ACHN (cell line): Measurements from ENCODE around the gene KLHL3.
A peak's percentile ranks its signal among the peaks of the same experiment; 100 is the strongest.
"Not testable (repeated sequence)": the region's sequence is repeated elsewhere in the genome, so short reads cannot be mapped to it uniquely, and the experiment has no call there.

Experiments used
- DNase-seq: peaks from one replicate; pipeline ENCODE4 v3.0.0-alpha.2; 2015
- in situ Hi-C: cut with HindIII; loops from 2 replicates; pipeline ENCODE4 v1.10.0; 2017; ENCODE audit warnings: low sequenced_read_pairs, low pct_ligation_motif_present, low pct_unique_long_range_greater_than_20kb

KLHL3 gene

DNA sequence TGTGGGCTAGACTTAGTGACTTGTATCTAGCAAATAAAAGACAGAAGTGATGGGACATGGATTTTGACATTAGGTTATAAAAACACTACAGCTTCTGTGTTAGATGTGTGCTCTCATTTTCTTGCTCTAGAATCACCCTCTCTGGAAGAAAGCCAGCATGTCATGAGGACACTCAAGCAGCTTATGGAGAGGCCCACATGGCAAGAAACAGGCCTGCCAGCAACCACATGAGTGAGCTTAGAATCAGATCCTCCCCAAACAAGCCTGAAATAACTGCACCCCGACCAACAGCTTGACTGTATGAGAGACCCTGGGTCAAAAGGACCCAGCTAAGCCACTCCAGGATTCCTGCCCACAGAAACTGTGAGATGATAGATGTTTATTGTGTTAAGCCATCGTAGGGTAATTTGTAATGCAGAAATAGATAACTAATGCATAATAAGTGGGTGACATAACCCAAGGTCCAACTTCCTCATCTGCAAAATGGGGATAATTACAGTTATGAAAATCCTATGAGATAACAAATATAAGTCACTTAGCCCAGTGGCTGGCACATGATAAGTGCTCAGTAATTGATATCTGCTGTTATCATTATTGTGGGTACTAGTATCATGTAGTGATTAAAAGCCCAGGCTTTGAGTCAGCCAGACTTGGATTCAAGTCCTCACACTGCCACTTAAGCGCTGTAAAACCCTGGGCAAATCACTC lies 86.5 kb downstream of the KLHL3 start:
- no peak for DNase-seq
- in situ Hi-C loops, result no loop called here

DNA sequence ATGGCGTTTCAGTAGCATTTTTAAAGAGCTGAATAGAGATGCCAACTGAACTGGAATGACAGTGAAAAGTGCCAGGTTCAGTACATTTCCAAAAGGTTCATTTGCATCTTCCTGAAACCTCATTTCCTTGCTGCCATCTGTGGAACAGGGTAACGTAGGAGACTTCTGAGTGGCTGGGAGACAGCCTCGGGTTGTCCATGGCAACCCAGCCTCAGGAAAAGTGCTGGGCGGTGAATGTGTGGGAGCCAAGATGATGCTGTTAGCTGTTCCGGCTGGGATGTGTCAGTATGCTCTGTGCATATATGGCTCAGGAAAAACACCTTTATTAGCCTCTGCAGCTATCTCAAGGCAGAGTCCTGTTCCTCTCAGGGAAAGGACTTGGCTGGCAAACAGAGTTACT lies 87.5 kb downstream of the KLHL3 start:
- in situ Hi-C loops, result no loop called here
- no peak for DNase-seq

DNA sequence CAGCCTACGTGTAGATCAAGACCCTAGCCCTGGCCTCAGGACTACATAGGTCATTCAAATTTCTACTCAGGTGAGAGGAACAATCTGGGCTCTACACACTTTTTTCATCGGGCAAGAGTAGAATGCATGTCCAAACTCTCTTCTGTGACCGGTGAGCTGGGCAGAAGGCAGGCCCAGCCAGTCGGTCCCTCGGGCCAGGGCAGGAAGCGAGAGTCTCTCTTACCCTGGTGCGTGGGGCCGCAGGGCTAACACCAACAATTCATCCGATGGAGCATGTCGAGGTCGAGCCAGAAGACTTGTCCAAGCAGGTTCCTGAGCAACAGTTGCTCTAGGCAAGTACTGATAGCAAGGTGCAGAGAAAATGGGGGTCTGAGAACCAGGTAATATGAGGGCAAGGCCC lies 88.5 kb downstream of the KLHL3 start:
- in situ Hi-C loops, result no loop called here
- no peak for DNase-seq

DNA sequence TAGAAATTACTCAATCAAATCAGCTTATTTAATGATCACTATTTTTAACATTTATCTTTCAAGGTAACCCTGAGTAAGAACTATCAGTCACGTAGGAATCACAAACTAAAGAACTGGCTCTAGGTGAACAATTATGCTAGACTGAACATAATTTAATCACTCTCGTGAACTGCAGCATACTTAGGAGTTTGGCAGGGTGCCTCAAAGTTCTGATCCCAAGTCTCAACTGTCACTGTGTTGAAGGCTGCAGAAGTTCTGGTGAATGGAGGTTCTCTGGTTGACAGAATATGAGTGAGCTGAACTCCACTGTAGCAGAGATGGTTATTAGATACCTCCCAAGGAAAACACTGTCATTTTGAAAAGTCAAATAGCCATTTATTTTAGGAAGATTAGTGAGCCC lies 89.1 kb downstream of the KLHL3 start:
- no peak for DNase-seq
- in situ Hi-C loops, result no loop called here

DNA sequence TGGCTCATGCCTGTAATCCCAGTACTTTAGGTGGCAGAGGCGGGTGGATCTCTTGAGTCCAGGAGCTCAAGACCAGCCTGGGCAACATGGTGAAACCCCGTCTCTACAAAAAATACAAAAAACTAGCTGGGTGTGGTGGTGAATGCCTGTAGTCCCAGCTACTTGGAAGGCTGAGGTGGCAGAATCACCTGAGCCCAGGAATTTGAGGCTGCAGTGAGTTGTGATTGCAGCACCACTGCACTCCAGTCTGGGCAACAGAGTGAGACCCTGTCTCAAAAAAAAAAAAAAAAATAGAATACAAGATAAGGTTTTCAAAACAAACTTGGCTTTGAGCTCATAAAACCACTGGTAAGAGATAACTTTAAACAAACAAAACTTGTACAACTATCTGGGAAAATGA lies 92.8 kb downstream of the KLHL3 start:
- in situ Hi-C loops, result not testable (repeated sequence)

DNA sequence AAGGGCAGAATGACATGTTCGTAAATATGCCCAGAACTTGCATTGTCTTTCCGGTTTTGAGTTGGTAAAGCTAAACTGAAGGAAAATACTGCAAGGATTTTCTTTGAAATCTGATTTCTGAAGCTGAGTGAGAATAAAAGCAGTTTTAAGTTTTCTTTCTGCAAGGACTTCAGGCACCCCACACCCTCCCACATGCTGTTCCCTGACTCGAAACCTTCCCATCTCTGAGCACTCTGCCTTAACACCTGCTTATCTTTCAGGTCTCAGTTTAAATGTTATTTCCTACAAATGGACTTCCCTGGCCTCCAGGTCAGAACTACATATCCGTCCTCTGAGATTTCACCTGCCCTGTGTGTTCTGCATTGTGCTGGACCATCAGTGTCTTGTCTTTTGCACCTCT lies 93.8 kb downstream of the KLHL3 start:
- DNase-seq, result no peak
- in situ Hi-C loops, result no loop called here

More for the DNA sequence above, 92.8 kb downstream of the KLHL3 start:
- not testable (repeated sequence) for DNase-seq

DNA sequence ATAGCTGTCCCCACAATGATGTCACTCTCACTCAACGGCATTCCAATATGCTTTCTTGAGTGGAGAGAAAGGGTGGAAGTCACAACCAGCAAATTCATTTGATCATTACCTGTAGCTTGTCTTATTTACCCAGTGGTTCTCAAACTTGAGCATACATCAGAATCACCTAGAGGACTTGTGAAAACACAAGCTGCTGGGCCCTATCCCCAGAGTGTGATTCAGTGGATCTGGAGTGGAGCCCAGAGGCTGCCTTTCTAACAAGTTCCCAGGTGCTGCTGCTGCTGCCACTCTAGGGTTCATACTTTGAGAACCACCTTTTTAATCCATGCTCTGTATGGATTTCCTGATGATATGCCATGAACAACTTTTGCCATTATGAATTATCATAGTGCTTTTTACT lies 94.7 kb downstream of the KLHL3 start:
- in situ Hi-C loops, result no loop called here
- DNase-seq, result no peak

DNA sequence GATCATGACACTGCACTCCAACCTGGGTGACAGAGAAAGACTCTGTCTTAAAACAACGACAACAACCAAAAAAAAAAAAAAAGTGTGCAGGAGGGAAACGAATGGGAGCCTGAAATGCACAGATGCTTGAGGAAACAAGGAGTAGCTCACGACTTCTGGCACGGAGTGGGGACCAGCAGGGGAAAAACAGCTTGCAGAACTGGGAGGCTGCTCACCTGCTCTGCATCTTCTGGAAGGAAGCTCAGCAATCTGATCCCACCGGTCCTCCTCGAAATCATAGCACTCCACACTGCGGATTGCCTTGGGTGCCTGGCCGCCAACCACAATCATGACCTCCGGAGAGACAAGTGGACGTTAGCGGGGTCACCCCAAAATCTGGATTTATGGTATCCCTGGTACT lies 96.2 kb downstream of the KLHL3 start:
- DNase-seq, result no peak
- in situ Hi-C loops, result no loop called here

DNA sequence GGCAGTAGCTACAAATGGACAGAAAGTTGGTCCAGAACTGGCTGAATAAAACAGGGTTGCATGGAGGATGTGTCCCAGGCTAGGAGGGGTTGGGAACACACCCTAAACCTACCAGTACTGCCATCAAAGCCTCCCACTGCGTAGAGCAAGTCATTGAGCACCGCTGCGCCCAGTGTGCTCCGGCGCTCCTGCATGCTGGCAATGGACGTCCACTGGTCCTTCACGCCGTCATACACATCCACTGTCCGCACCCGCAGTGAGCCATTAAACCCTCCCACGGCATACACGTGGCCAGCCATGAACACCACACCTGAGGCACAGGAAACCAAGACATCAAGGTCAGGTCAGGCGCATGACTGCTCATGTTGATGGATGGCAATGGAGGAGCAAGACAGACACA lies 97.0 kb downstream of the KLHL3 start:
- in situ Hi-C loops, result no loop called here
- no peak for DNase-seq

DNA sequence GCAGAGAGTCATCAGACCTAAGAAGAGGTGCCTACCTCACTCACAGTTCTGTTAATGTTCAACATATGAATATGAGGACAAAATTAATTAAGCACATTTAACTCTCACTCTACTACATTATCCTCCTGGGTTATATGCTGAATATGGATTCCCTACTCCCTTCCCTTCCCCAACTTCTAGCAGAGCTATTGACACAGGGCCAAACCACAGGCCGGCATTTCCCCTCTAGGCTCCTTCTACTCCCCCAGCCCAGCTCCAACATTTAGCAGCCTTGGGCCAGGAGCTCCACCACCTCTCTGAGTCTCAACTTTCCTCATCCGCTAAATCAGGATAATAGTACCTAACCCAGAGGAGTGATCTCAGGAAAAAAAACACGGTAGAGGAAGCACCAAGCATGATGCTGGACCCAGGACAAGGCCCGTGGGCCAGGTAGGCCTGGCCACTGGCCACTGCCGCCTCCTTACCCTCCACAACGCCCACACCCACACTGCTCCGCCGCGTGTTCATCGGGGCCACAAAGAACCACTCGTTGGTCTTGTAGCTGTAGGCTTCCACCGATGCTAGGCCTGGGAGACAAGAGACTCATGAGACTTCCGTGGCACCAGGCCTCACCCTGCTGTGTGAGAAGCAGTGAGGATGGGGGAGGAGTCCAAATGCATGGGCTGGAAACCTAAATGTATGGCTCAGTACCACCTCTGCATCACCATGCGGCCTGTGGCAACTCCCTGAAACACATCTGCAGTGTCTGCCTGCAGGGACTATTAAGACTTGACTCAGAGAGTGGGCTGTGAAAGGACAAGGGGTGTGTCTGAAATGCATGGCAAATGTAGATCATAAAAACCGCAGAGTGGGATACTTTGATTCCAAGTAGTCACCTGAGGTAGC lies 98.8 kb downstream of the KLHL3 start:
- in situ Hi-C loops, result no loop called here
- DNase-seq, result no peak

DNA sequence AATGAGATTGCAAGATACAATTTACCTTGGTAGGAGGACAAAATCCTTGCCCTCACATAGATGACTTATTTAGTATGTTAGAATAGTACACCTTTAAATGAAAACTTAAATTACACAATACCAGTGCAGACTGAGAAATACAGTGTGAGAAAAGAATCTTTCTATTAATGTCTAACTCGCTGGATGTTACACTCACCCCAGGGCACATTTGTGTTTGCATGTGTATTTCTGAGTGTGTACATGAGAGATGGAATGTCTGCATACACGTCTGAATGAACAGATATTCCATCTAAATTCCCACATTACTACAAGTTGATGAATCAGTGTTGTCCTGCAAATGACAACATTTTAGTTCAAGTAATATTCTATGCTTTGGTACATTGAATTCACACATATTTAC lies 99.8 kb downstream of the KLHL3 start:
- no peak for DNase-seq
- in situ Hi-C loops, result no loop called here

DNA sequence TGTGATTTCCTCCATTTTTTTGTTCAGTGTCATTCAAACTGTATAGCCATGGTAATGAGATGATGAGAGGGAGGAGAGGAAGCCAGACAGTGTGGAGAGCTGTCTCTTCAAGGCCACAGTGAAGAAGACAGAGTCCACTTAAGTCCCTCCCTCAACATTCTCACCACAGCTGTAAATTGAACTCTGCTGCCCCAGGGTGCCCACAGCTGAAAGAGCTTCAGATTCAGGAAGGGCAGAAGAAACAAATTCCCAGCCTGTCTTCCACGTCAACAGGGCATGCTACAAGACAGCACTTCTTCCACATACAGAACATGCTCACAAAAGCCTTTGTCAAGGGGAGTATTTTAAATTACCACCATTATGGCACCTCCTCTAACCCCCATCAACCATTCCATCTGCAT lies 100.4 kb downstream of the KLHL3 start:
- no peak for DNase-seq
- in situ Hi-C loops, result no loop called here

DNA sequence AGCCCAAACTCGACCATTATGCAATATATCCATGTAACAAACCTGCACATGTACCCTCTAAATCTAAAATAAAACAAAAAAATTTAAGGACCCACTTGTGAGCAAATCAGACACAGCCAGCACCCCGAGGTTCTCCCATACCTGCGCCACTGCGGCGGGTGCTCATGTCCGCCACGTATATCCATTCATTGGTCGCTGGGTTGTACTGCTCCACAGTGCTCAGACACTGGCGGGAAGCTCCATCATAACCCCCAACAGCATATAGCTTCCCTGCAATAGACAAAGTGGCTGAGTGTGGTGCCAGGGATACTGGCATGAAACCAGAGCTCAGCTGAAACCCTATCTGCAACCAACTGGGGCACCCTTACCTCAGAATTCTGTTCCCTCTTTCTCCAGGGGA lies 102.0 kb downstream of the KLHL3 start:
- DNase-seq, result no peak
- in situ Hi-C loops, result no loop called here

DNA sequence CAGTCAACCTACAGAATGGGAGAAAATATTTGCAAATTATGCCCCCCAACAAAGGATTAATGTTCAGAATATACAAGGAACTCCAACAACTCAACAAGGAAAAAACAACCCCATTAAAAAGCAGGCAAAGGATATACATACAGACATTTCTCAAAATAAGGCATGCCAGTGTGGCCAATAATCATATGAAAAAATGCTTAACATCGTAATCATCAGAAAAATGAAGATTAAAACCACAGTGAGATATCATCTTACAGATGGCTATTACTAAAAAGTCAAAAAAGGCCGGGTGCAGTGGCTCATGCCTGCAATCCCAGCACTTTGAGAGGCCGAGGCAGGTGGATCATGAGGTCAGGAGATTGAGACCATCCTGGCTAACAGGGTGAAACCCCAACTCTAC lies 103.2 kb downstream of the KLHL3 start:
- in situ Hi-C loops, result no loop called here
- DNase-seq, result no peak

DNA sequence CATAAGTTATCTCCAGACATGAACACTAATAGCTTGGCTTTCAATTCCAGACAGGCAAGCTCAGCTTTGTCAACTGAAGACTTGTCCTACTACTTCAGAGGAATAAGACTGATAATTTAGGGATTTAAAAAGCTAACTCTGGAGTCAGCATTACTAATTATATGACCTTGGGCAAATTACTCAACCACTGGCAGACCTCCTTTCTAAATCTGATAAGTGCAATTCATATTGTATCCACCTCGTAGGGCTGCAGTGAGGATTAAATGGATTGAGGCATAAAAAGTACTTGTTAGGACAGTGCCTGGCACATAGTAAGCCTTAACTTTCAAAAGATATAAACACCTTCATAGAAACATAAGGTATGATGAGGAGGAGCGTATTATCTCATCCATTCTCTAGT lies 104.4 kb downstream of the KLHL3 start:
- in situ Hi-C loops, result no loop called here

DNA sequence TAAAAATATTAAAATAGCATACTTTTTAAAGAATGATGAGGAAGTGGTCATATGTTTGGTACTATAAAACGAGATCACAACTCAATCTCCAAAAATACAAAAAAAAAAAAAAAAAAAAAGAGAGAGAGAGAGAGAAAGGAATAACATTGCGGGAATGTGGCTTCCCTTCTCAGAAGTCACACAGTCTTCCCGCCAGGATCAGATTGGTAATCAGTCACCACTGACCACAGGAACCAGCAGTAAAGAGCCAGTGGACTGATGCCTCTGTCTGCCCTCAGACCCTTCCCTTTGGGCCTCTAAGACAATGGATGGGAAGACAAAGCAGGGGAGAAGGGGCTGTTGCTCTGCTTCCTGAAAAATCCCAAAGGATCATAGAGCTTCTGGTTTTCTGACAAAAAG lies 104.9 kb downstream of the KLHL3 start:
- DNase-seq, result no peak
- in situ Hi-C loops, result no loop called here

More for the DNA sequence above, 104.4 kb downstream of the KLHL3 start:
- DNase-seq, result no peak

DNA sequence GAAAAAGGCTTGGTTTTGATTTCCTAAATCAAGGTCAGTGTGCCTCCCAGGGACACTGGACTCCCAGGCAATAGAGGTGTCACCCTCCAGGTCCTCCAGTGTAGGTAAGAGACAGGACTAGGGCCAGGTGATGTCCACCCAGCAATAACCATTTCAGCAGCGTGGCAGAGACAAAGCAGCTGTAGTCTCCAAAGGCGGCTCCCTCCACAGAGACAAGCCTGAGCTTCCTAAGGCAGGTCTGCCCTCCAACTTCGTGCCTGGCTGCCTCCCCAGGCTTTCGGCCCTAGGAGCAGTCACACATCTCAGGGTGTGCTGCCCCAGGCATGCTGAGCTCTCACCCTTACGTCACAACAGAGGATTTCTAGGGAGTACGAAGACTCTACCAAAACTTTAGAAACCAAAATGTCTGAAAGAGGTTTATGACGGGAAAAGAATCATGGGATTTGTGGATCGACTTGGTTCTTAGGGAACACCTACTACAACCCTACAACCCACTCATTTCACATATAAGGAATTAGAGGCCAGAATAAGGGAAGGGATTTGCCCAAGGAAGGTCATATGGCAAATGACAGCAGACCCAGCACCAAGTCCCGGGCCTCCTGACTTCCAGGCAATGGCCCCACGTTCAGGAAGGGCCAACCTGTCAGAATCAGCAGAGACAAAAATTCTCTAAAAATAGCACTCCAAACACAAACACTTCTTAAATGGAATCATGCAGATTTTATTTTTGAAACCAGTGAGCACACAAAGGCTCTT lies 105.5 kb downstream of the KLHL3 start:
- in situ Hi-C loops, result no loop called here
- DNase-seq, result no peak

DNA sequence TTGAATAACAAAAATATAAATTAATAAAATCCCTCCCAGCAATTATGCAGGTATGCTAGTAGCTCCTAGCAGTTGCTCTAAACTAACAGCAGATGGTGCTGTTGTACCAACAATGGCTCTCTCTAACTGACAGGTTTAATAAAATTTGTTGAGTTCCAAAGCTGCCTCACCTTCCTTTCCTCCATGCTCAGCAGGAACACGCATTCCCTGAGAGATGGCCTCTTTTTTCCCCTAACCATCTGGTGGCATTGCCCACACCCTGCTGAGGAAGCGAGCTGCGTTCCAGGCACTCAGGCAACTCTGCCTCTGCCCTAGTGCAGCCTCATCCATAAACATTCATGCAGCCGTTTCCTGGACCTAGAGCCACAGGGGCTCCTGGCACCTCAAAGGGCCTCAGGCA lies 106.2 kb downstream of the KLHL3 start:
- in situ Hi-C loops, result no loop called here

DNA sequence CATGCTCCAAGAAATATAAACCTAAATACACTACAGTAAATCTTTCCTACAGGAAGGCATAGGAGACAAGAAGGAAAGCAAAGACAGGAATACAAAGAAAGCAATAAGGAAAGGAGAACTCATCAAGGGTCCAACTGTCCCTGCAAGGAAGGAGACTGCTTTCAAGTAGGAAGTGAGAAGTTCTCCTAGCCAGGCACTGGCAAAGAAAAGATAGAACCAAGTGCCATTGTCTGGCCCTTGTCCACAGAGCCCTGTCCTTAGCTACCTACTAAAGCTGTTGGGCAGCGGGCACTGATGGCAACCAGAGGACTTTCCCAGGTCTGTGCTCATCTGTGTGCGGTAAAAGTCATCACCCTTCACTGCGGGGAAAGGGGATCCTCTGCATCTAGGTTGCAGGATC lies 108.2 kb downstream of the KLHL3 start:
- in situ Hi-C loops, result no loop called here
- DNase-seq, result no peak

More for the DNA sequence above, 106.2 kb downstream of the KLHL3 start:
- DNase-seq, result peak; percentile 52
